K562 (cell line): Measurements from ENCODE around the gene FTSJ1. TPM values are rescaled to one million over a fixed set of nuclear protein-coding genes. Genes with fewer than 3 reads are reported as not detected.
A peak's percentile ranks its signal among the peaks of the same experiment; 100 is the strongest.

Experiments
- ATAC-seq: fragments of 200-7000 bp; cut with Tn5 transposase; 3 replicates; pipeline ENCODE4 v1.9.1; 2020; ENCODE audit warnings: moderate library complexity
- BruUV-seq: library from RNA; stranded (reverse); fragments of 400-500 nt; replicated peaks from 2 replicates; lab custom pipeline; 2021; lab: Mats Ljungman, UMichigan
- CTCF ChIA-PET: fragments of 300-600 bp; formaldehyde crosslinking; extraction: SDS; loops from one replicate; lab custom pipeline; 2021; ENCODE audit warnings: low intra/inter-chr PET ratio; lab: Yijun Ruan, JAX
- POLR2A ChIA-PET: fragments of 300-600, 350-650 bp; sonication (Branson Sonifier 250); formaldehyde crosslinking; extraction: SDS; loops from one replicate; lab custom pipeline; 2021; ENCODE audit warnings: antibody characterized with exemption, inconsistent platforms; lab: Yijun Ruan, JAX
- DNase-seq, 4 experiments: peaks; one replicate each; pipeline versions ENCODE4 v3.0.0 to v3.0.0-alpha.2; 2011 to 2018; ENCODE audit warnings: low spot score in 3 of 4, mixed read lengths in 3 of 4; ENCODE audit errors: extremely low read depth in 1 of 4
- FAIRE-seq: peaks from 2 replicates; lab custom pipeline; 2011; peaks lifted over from hg19 to GRCh38; lab: Jason Lieb, UNC
- H2AFZ ChIP-seq: 2 replicates; pipeline ENCODE4 v1.6.0; 2011; ENCODE audit warnings: low read depth, low read length, control low read depth, inconsistent platforms
- H3K27ac ChIP-seq: fragments of 200-600 bp; 3 replicates; pipeline ENCODE4 v1.8.0; 2011; ENCODE audit warnings: low read depth, mild to moderate bottlenecking, control low read depth, inconsistent platforms, low read length, moderate library complexity, mixed read lengths; ENCODE audit errors: extremely low read depth
- H3K27me3 ChIP-seq, 2 experiments: fragments of 300-600 bp in 1 of 2; 2 replicates in 1 of 2; 3 replicates in 1 of 2; pipeline versions ENCODE4 v1.6.0 to v1.8.0; 2011; ENCODE audit warnings: inconsistent platforms in 2 of 2, low read length in 2 of 2, mild to moderate bottlenecking in 1 of 2, mixed read lengths in 1 of 2, moderate library complexity in 1 of 2; ENCODE audit not compliant: control insufficient read depth in 2 of 2, insufficient read depth in 2 of 2
- H3K36me3 ChIP-seq: fragments of 300-600 bp; 3 replicates; pipeline ENCODE4 v1.8.0; 2011; ENCODE audit warnings: mild to moderate bottlenecking, low read length, inconsistent platforms; ENCODE audit not compliant: control insufficient read depth, insufficient read depth
- H3K4me1 ChIP-seq, 2 experiments: fragments of 200-600 bp in 1 of 2; replicated peaks in 1 of 2; 2 replicates in 1 of 2; 3 replicates in 1 of 2; pipeline versions ENCODE4 v1.5.1 to v1.8.0; 2011; ENCODE audit warnings: inconsistent platforms in 2 of 2, low read length in 2 of 2, mild to moderate bottlenecking in 1 of 2, mixed read lengths in 1 of 2, moderate library complexity in 1 of 2; ENCODE audit not compliant: control insufficient read depth in 2 of 2, insufficient read depth in 2 of 2
- H3K4me2 ChIP-seq: 2 replicates; pipeline ENCODE4 v1.6.1; 2011; ENCODE audit warnings: low read length, control low read depth, inconsistent platforms, mixed read lengths; ENCODE audit not compliant: insufficient read depth
- H3K4me3 ChIP-seq: fragments of 200-600 bp; sonication (generic), shearing (Covaris generic); 2 replicates; pipeline ENCODE4 v1.5.1; 2016; ENCODE audit warnings: control low read depth, inconsistent platforms
- H3K79me2 ChIP-seq: fragments of 200-600 bp; 3 replicates; pipeline ENCODE4 v1.8.0; 2011; ENCODE audit warnings: low read length, inconsistent platforms; ENCODE audit not compliant: control insufficient read depth, insufficient read depth
- H3K9ac ChIP-seq, 2 experiments: 2 replicates each; pipeline versions ENCODE4 v1.6.0 to v1.6.1; 2011; ENCODE audit warnings: low read depth in 2 of 2, low read length in 2 of 2, control low read depth in 1 of 2, inconsistent platforms in 1 of 2, mild to moderate bottlenecking in 1 of 2, mixed read lengths in 1 of 2; ENCODE audit not compliant: insufficient read depth in 1 of 2
- H3K9me1 ChIP-seq: one replicate; pipeline ENCODE4 v1.6.0; 2011; ENCODE audit warnings: inconsistent platforms, mild to moderate bottlenecking, low read length, moderate library complexity; ENCODE audit not compliant: control insufficient read depth, insufficient read depth
- H3K9me3 ChIP-seq: replicated peaks from 2 replicates; pipeline ENCODE4 v1.5.1; 2011; ENCODE audit warnings: low read depth, low read length, inconsistent platforms; ENCODE audit not compliant: control insufficient read depth, insufficient read depth
- H4K20me1 ChIP-seq: replicated peaks from 2 replicates; pipeline ENCODE4 v1.6.1; 2011; ENCODE audit warnings: low read length, inconsistent platforms, mixed read lengths; ENCODE audit not compliant: control insufficient read depth, insufficient read depth
- CEBPB ChIP-seq: fragments of 450-650 bp; IDR thresholded peaks from 2 replicates; pipeline ENCODE4 v1.6.1; 2016; ENCODE audit warnings: missing genetic modification characterization, missing compliant biosample characterization
- CEBPG ChIP-seq, 3 experiments: fragments of 200-800 bp in 1 of 3; sonication (Bioruptor generic) in 1 of 3; sonication (generic) in 1 of 3; formaldehyde crosslinking in 1 of 3; IDR thresholded peaks in 2 of 3; conservative IDR thresholded peaks in 1 of 3; 2 replicates each; pipeline versions ENCODE4 v1.6.1 to v1.8.0; 2016 to 2022; ENCODE audit warnings: missing compliant biosample characterization in 2 of 3, missing genetic modification characterization in 2 of 3, mild to moderate bottlenecking in 1 of 3, missing genetic modification reagents in 1 of 3
- WGBS: fragments of 100-300 bp; shearing (Covaris generic); methylation state at CpG from one replicate; pipeline ENCODE4 v1.1.6; 2016; ENCODE audit warnings: low coverage, mixed read lengths; ENCODE audit not compliant: insufficient coverage; ENCODE audit errors: missing lambda C conversion rate; 5-methylcytosine and 5-hydroxymethylcytosine counted together
- in situ Hi-C: fragments of 300-500 bp; cut with MboI; formaldehyde crosslinking; loops from 4 replicates; pipeline ENCODE4 v1.15.0; 2018; ENCODE audit warnings: inconsistent platforms, mixed read lengths
- intact Hi-C: fragments of 100-400 bp; cut with micrococcal nuclease; formaldehyde crosslinking; loops from 2 replicates; pipeline ENCODE4 v1.14.2; 2022
- polyA plus RNA-seq, 8 experiments: library from polyadenylated mRNA; depleted of rRNA in 4 of 8; stranded (reverse) in 5 of 8; unstranded in 3 of 8; fragments of >200 nt; fragmentation: Nextera tagmentation in 2 of 8; fragmentation: Illumina TruSeq in 1 of 8; extraction: Ambion mirVana in 2 of 8; extraction: Trizol in 1 of 8; gene quantifications; 2 replicates each; pipeline versions ENCODE4 v1.2.1 to v1.2.3, GENCODE V29; 2011 to 2014; ENCODE audit warnings: inconsistent platforms in 1 of 8, missing spikeins in 1 of 8
- total RNA-seq, 7 experiments: library from RNA; depleted of rRNA in 6 of 7; stranded (reverse); fragments of >200 nt in 6 of 7; fragmentation: Illumina TruSeq in 2 of 7; extraction: Trizol in 2 of 7; gene quantifications; 2 replicates each; pipeline versions ENCODE4 v1.2.1 to v1.2.3, GENCODE V29; 2011 to 2021; ENCODE audit warnings: low replicate concordance in 1 of 7
- TF ChIP-seq, protein P1 (sequence below): fragments of 450-650 bp; IDR thresholded peaks from 2 replicates; pipeline ENCODE4 v1.6.1; 2016; ENCODE audit warnings: mild to moderate bottlenecking, moderate library complexity

Gene FTSJ1
- total and polyA plus RNA-seq, 9 of the 15 experiments (the other 6 are each of a cell fraction or from before 2014, with no cell fraction given), result 12.2 to 95.6 (median 71.6) TPM

DNA sequence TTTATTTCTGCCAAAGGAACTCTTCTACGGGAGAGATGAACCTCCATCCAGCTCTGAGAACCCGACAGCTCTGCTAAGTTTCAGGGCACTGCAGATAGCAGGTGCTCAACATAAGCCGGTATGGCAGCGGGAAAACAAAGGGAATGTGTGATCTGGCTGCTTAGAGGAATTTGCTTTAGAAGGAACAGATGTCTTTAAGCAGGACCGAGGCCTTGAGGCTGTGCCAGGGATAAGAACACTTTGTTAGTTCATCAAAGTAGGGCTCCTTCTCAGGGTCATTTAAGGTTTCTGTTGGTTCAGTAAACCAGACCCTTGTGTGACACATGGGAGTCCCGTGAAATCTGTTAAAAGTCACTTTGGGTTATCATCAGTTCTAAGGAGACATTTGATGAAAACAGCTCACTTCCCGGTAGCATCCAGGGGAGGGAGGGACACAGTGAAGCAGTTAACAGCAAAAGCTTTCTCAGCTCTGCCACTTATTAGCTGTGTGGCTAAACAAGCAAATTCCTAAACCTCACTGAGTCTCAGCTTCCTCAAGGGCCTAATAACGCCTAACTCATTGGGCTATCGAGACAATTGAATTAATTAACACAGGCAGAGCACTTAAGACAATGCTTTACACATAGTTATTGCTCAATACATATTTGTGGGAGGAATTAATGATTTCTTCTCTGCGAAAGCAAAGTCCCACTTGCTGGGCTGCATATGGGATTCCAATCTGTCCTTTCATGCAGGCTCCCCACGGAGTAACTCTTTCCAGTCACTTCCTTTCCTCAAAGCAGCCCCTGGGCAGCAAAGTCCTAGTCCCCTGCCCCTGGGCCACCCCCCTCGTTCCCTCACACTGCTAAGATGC, 2.9 kb upstream of the FTSJ1 start:
- Histone ChIP-seq H3K9ac (peak overlapping the region in 1 of 2 experiments; percentile 56; a peak in 1 of 4 replicates), H3K9me3 (no peaks in the 10 kb centered on the region), H3K4me2 (no peak overlapping the region), H2AFZ (no peak overlapping the region), H3K79me2 (peaks cover 52% of the 10 kb centered on the region), H3K4me3 (no peak overlapping the region), H3K4me1 (peaks cover 25 to 43% of the 10 kb centered on the region in 2 experiments; a peak in 4 of 5 replicates), H3K36me3 (peaks cover 9% of the 10 kb centered on the region; the same call in 2 of the 3 replicates), H3K27ac (no peak overlapping the region), H3K27me3 (no peaks in the 10 kb centered on the region), H3K9me1 (peaks cover 4% of the 10 kb centered on the region), H4K20me1 (no peaks in the 10 kb centered on the region)
- ATAC-seq (no peak), FAIRE-seq (no peak), DNase-seq (no peak)
- ChIA-PET CTCF (interaction anchor here (0.6 kb wide), 1 partner anchor 22 kb away, joined by 3 read pairs; no protein-coding TSS in a partner anchor), POLR2A (interaction anchor here (0.6 kb wide), 1 partner anchor 15 kb away, joined by 3 read pairs; no protein-coding TSS in a partner anchor)
- WGBS, result 45% methylated on average over 11 of the region's 12 CpGs
- BruUV-seq, result no TSS peak
- TF ChIP-seq CEBPG (CRISPR knock-in tag; IDR thresholded peaks at IDR 0.05) (no peak), CEBPG (tag; conservative IDR thresholded peaks at IDR 0.05 in 1 of 2, IDR thresholded peaks at IDR 0.05 in 1 of 2) (0 out of 4 replicates have a peak, but pooled peaks have one; percentile 25 to 37), CEBPB (tag) (peak; percentile 64)
- TF ChIP-seq, protein P1, sequence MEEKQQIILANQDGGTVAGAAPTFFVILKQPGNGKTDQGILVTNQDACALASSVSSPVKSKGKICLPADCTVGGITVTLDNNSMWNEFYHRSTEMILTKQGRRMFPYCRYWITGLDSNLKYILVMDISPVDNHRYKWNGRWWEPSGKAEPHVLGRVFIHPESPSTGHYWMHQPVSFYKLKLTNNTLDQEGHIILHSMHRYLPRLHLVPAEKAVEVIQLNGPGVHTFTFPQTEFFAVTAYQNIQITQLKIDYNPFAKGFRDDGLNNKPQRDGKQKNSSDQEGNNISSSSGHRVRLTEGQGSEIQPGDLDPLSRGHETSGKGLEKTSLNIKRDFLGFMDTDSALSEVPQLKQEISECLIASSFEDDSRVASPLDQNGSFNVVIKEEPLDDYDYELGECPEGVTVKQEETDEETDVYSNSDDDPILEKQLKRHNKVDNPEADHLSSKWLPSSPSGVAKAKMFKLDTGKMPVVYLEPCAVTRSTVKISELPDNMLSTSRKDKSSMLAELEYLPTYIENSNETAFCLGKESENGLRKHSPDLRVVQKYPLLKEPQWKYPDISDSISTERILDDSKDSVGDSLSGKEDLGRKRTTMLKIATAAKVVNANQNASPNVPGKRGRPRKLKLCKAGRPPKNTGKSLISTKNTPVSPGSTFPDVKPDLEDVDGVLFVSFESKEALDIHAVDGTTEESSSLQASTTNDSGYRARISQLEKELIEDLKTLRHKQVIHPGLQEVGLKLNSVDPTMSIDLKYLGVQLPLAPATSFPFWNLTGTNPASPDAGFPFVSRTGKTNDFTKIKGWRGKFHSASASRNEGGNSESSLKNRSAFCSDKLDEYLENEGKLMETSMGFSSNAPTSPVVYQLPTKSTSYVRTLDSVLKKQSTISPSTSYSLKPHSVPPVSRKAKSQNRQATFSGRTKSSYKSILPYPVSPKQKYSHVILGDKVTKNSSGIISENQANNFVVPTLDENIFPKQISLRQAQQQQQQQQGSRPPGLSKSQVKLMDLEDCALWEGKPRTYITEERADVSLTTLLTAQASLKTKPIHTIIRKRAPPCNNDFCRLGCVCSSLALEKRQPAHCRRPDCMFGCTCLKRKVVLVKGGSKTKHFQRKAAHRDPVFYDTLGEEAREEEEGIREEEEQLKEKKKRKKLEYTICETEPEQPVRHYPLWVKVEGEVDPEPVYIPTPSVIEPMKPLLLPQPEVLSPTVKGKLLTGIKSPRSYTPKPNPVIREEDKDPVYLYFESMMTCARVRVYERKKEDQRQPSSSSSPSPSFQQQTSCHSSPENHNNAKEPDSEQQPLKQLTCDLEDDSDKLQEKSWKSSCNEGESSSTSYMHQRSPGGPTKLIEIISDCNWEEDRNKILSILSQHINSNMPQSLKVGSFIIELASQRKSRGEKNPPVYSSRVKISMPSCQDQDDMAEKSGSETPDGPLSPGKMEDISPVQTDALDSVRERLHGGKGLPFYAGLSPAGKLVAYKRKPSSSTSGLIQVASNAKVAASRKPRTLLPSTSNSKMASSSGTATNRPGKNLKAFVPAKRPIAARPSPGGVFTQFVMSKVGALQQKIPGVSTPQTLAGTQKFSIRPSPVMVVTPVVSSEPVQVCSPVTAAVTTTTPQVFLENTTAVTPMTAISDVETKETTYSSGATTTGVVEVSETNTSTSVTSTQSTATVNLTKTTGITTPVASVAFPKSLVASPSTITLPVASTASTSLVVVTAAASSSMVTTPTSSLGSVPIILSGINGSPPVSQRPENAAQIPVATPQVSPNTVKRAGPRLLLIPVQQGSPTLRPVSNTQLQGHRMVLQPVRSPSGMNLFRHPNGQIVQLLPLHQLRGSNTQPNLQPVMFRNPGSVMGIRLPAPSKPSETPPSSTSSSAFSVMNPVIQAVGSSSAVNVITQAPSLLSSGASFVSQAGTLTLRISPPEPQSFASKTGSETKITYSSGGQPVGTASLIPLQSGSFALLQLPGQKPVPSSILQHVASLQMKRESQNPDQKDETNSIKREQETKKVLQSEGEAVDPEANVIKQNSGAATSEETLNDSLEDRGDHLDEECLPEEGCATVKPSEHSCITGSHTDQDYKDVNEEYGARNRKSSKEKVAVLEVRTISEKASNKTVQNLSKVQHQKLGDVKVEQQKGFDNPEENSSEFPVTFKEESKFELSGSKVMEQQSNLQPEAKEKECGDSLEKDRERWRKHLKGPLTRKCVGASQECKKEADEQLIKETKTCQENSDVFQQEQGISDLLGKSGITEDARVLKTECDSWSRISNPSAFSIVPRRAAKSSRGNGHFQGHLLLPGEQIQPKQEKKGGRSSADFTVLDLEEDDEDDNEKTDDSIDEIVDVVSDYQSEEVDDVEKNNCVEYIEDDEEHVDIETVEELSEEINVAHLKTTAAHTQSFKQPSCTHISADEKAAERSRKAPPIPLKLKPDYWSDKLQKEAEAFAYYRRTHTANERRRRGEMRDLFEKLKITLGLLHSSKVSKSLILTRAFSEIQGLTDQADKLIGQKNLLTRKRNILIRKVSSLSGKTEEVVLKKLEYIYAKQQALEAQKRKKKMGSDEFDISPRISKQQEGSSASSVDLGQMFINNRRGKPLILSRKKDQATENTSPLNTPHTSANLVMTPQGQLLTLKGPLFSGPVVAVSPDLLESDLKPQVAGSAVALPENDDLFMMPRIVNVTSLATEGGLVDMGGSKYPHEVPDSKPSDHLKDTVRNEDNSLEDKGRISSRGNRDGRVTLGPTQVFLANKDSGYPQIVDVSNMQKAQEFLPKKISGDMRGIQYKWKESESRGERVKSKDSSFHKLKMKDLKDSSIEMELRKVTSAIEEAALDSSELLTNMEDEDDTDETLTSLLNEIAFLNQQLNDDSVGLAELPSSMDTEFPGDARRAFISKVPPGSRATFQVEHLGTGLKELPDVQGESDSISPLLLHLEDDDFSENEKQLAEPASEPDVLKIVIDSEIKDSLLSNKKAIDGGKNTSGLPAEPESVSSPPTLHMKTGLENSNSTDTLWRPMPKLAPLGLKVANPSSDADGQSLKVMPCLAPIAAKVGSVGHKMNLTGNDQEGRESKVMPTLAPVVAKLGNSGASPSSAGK, result no peak
- in situ Hi-C loops (no loop called here), intact Hi-C loops (no loop called here)
